Central memory CD8-positive, alpha-beta T cell (primary cell): ENCODE measurements around the gene GALC.

Experiments used
- ATAC-seq: fragments of 150-1000 bp; cut with Tn5 transposase; replicated peaks from 2 replicates; pipeline ENCODE4 v1.10.0; 2022; ENCODE audit warnings: mild to moderate bottlenecking, moderate FRiP score, moderate number of reproducible peaks; ENCODE audit not compliant: poor library complexity, severe bottlenecking; ENCODE audit errors: extremely low read depth
- DNase-seq, 2 donors: peaks; one replicate each; pipeline ENCODE4 v3.0.0; 2021; ENCODE audit warnings: low spot score in 2 of 2
- H3K27ac Mint-ChIP-seq: one replicate; pipeline ENCODE4 v1.8.0; 2022; ENCODE audit warnings: low read depth, mild to moderate bottlenecking, moderate library complexity, mixed read lengths
- H3K27me3 Mint-ChIP-seq: one replicate; pipeline ENCODE4 v1.8.0; 2022; ENCODE audit warnings: mixed read lengths
- H3K36me3 Mint-ChIP-seq: one replicate; pipeline ENCODE4 v1.8.0; 2022; ENCODE audit warnings: mild to moderate bottlenecking, moderate library complexity, mixed read lengths; ENCODE audit not compliant: insufficient read depth
- H3K4me1 Mint-ChIP-seq: one replicate; pipeline ENCODE4 v1.8.0; 2022; ENCODE audit warnings: mixed read lengths
- H3K4me3 Mint-ChIP-seq: one replicate; pipeline ENCODE4 v1.8.0; 2022; ENCODE audit warnings: mild to moderate bottlenecking, moderate library complexity, mixed read lengths
- H3K9me3 Mint-ChIP-seq: one replicate; pipeline ENCODE4 v1.8.0; 2022; ENCODE audit warnings: mixed read lengths

Gene GALC

DNA sequence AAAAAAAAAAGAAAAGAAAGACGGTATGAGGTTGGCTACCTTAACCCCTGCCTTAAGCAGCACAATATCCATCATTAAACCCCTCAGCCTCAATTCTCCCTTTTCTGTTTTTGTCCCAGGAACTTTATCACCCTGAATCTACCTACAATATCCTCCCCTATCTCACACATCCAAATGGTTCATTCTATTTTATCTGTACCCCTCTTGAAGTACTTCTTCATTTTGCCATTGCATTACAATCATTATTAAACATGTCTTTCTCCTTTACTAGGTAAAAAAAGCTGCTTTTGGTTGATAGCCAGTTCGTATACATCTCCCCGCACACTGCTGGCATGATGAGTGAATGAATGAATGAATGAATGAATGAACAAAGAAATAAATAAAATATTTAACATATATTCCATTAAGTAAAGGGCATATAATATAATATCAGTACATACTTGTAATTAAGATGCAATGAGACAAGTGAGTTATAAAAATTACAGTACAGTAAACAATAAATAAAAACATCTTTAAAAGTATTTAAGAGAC, 11.6 kb upstream of the GALC start:
- ATAC-seq = no peak
- Mint-ChIP-seq H3K27ac (peak overlapping the region; percentile 86), H3K9me3 (no peaks in the 10 kb centered on the region), H3K36me3 (peaks cover 12% of the 10 kb centered on the region), H3K4me3 (peak overlapping the region; percentile 92), H3K4me1 (peaks cover 50% of the 10 kb centered on the region), H3K27me3 (no peaks in the 10 kb centered on the region)
- DNase-seq = no peak

DNA sequence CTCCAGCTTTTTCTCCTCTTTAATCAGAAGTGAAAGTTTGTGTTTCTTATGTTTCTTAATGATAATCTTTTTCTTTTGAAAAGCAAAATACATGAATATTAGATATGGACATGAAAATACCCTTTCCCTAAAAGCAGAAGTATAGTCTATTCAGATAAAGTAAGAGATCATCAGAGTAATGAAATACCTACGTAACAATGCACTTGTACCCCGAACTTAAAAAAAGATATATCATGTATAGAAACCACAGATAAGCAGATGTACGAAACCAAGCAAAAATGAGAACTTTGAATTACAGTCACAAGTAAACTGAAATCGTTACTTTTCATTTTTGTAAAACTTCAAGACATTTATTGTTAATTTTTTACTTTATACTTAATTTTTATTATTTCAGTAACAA, 10.4 kb upstream of the GALC start:
- H3K4me3 Mint-ChIP-seq = no peak overlapping the region
- H3K4me1 Mint-ChIP-seq = peaks cover 47% of the 10 kb centered on the region
- no peaks in the 10 kb centered on the region for H3K27me3 Mint-ChIP-seq
- no peaks in the 10 kb centered on the region for H3K9me3 Mint-ChIP-seq
- H3K27ac Mint-ChIP-seq = no peak overlapping the region
- DNase-seq (no peak), ATAC-seq (no peak)
- peaks cover 12% of the 10 kb centered on the region for H3K36me3 Mint-ChIP-seq

DNA sequence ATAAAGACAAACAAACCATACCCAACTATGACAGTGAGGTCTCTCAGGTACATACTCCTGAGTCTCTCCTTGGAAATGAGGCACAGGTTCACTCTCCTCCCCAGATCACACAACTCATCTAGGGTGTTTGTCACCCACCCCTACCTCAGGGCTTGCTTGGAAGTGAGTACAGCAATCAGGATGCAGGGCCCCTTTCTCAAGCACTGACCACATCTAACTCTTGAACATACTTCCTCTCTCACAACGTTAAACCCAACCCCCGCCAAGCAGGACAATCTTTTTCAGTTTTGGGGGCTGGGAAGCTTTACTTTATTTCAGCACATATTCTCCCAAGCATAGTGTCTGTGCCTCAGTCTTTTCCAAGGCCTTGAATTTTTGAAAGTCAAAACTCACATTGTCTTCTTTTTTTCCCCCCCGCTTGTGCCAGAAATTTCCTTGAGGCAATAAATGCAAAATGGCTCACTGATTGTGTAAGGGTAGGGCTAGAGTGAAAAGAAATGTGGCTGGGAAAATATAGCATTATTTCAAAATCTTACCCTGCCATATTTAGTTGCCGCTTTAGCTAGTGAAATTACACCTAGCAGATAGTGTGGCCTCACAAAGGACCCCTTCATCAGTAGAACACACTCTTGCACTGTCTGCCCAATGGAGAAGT, 9.6 kb upstream of the GALC start:
- Mint-ChIP-seq H3K9me3 (no peaks in the 10 kb centered on the region), H3K36me3 (peaks cover 9% of the 10 kb centered on the region), H3K4me3 (no peak overlapping the region), H3K27ac (no peak overlapping the region), H3K27me3 (no peaks in the 10 kb centered on the region), H3K4me1 (peaks cover 39% of the 10 kb centered on the region)
- no peak for ATAC-seq
- DNase-seq = no peak

GRCh38 chr14:87999277-87999676, 6.3 kb upstream of the GALC start:
- Mint-ChIP-seq H3K27me3 (no peaks in the 10 kb centered on the region), H3K36me3 (peaks cover 2% of the 10 kb centered on the region), H3K4me1 (peaks cover 36% of the 10 kb centered on the region), H3K9me3 (no peaks in the 10 kb centered on the region), H3K27ac (no peak overlapping the region), H3K4me3 (no peak overlapping the region)
- no peak for DNase-seq
- ATAC-seq = no peak

DNA sequence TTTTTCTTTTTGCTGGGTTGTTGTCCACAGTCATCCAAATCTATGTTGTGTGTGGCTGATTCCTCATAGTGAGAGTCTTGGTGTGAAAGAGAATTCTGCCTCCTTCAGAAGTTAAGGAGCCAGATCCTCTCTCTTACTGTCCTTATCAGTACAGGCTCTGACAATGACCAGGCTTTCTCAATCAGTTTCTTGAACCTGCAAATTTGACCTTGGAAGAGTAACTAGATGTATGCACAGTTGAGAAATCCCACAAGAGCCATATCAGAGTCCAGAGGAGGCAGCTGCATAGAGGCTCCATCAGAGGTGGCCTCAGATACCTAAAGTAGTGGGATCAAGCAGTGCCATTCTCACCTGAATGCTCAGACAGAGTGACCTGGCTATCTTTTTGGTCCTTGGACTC, 5.5 kb upstream of the GALC start:
- Mint-ChIP-seq H3K36me3 (peaks cover 2% of the 10 kb centered on the region), H3K27ac (no peak overlapping the region), H3K4me3 (no peak overlapping the region), H3K27me3 (no peaks in the 10 kb centered on the region), H3K9me3 (no peaks in the 10 kb centered on the region), H3K4me1 (peaks cover 40% of the 10 kb centered on the region)
- DNase-seq (no peak), ATAC-seq (no peak)

- Mint-ChIP-seq H3K27ac (peak overlapping the region; percentile 95), H3K4me3 (no peak overlapping the region), H3K27me3 (no peaks in the 10 kb centered on the region), H3K9me3 (no peaks in the 10 kb centered on the region), H3K4me1 (peaks cover 51% of the 10 kb centered on the region), H3K36me3 (peaks cover 13% of the 10 kb centered on the region)
- DNase-seq (no peak), ATAC-seq (no peak)
Observed at GRCh38 chr14:87996291-87996592, 3.3 kb upstream of the GALC start.

- no peak for ATAC-seq
- Mint-ChIP-seq H3K36me3 (peaks cover 13% of the 10 kb centered on the region), H3K4me1 (peaks cover 56% of the 10 kb centered on the region), H3K9me3 (no peaks in the 10 kb centered on the region), H3K27ac (peak overlapping the region; percentile 95), H3K27me3 (no peaks in the 10 kb centered on the region), H3K4me3 (peak overlapping the region; percentile 86)
- DNase-seq = no peak
Observed at GRCh38 chr14:87995500-87996290, 2.7 kb upstream of the GALC start.

GRCh38 chr14:87994974-87995373, 2.0 kb upstream of the GALC start:
- H3K36me3 Mint-ChIP-seq = peaks cover 13% of the 10 kb centered on the region
- H3K9me3 Mint-ChIP-seq = no peaks in the 10 kb centered on the region
- H3K4me3 Mint-ChIP-seq = peak overlapping the region; percentile 86
- peak overlapping the region; percentile 95 for H3K27ac Mint-ChIP-seq
- peaks cover 62% of the 10 kb centered on the region for H3K4me1 Mint-ChIP-seq
- no peaks in the 10 kb centered on the region for H3K27me3 Mint-ChIP-seq
- DNase-seq = peak in 1 of 2 donors; percentile 25
- ATAC-seq = peak; percentile 17

GRCh38 chr14:87992346-87992717, 650 bp downstream of the GALC start:
- DNase-seq = no peak
- no peaks in the 10 kb centered on the region for H3K9me3 Mint-ChIP-seq
- H3K36me3 Mint-ChIP-seq = peaks cover 17% of the 10 kb centered on the region
- no peaks in the 10 kb centered on the region for H3K27me3 Mint-ChIP-seq
- ATAC-seq = no peak
- peak overlapping the region; percentile 95 for H3K27ac Mint-ChIP-seq
- peak overlapping the region; percentile 86 for H3K4me3 Mint-ChIP-seq
- peaks cover 61% of the 10 kb centered on the region for H3K4me1 Mint-ChIP-seq

DNA sequence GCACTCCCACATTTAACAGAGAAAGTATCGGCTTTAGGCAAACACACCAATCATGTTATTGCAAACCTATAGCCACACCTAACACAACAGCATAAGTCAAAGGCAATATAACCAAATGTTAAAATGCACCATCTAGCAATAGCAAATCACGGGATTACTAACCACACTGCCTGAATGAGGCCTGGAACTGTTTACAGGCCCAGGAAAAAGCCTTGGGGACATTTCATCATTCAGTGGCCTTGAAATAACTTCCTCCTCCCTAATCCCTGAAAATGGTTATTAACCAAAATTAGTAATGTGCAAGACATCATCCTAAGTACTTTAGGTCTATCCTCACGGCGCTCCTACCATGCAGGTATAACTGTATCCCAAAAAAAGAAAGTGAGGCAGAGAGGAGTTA, 2.3 kb downstream of the GALC start:
- peaks cover 24% of the 10 kb centered on the region for H3K36me3 Mint-ChIP-seq
- no peaks in the 10 kb centered on the region for H3K9me3 Mint-ChIP-seq
- no peak for ATAC-seq
- DNase-seq = no peak
- no peak overlapping the region for H3K27ac Mint-ChIP-seq
- H3K4me1 Mint-ChIP-seq = peaks cover 55% of the 10 kb centered on the region
- no peak overlapping the region for H3K4me3 Mint-ChIP-seq
- no peaks in the 10 kb centered on the region for H3K27me3 Mint-ChIP-seq

- Mint-ChIP-seq H3K9me3 (no peaks in the 10 kb centered on the region), H3K4me3 (no peak overlapping the region), H3K36me3 (peaks cover 22% of the 10 kb centered on the region), H3K27ac (peak overlapping the region; percentile 4), H3K27me3 (no peaks in the 10 kb centered on the region), H3K4me1 (peaks cover 50% of the 10 kb centered on the region)
- ATAC-seq (no peak), DNase-seq (no peak)
Observed at GRCh38 chr14:87989956-87990299, 3.1 kb downstream of the GALC start.

- Mint-ChIP-seq H3K4me3 (no peak overlapping the region), H3K27me3 (no peaks in the 10 kb centered on the region), H3K36me3 (peaks cover 24% of the 10 kb centered on the region), H3K4me1 (peaks cover 45% of the 10 kb centered on the region), H3K9me3 (no peaks in the 10 kb centered on the region), H3K27ac (peak overlapping the region; percentile 4)
- DNase-seq = no peak
- ATAC-seq = no peak
Observed at GRCh38 chr14:87989221-87989955, 3.6 kb downstream of the GALC start.

GRCh38 chr14:87979689-87980088, 13.3 kb downstream of the GALC start:
- ATAC-seq = no peak
- peaks cover 20% of the 10 kb centered on the region for H3K36me3 Mint-ChIP-seq
- H3K9me3 Mint-ChIP-seq = peaks cover 5% of the 10 kb centered on the region
- no peaks in the 10 kb centered on the region for H3K27me3 Mint-ChIP-seq
- peaks cover 10% of the 10 kb centered on the region for H3K4me1 Mint-ChIP-seq
- no peak overlapping the region for H3K27ac Mint-ChIP-seq
- no peak overlapping the region for H3K4me3 Mint-ChIP-seq
- no peak for DNase-seq
